GM21723 (cell line): Measurements from ENCODE around the gene LIN28B.
"Not testable (repeated sequence)": the region's sequence is repeated elsewhere in the genome, so short reads cannot be mapped to it uniquely, and the experiment has no call there.

Experiments
- ATAC-seq: cut with Tn5 transposase; IDR thresholded peaks from one replicate; pipeline ENCODE4 v1.9.1; 2021; ENCODE audit warnings: mild to moderate bottlenecking, moderate library complexity; ENCODE audit not compliant: unreplicated experiment

The LIN28B gene, protein sequence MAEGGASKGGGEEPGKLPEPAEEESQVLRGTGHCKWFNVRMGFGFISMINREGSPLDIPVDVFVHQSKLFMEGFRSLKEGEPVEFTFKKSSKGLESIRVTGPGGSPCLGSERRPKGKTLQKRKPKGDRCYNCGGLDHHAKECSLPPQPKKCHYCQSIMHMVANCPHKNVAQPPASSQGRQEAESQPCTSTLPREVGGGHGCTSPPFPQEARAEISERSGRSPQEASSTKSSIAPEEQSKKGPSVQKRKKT

DNA sequence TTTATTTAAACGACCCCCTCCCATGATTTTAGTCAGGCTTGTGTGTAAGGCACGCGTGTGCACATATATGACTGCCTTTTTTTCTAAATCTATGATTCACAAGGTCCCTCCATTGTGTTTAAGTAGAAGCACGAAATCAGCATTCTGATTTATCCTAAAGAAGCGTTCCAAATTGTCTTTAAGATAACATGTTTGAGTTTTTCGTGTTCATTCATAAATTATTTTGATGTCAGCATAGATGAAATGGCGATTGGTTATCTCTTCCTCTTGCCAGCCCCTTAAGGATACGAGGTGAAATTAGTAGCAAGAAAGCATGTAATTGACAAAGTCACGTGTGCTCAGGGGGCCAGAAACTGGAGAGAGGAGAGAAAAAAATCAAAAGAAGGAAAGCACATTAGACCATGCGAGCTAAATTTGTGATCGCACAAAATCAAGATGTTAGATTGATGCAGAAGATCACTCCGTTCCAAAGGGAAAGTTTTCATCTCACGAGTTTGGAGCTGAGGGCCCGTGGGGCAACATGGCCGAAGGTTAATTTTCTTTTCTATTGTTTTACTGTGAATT, at the start of gene LIN28B:
LIN28B (plus strand) TSS at position 377 of the 564 bp plus-strand sequence; CDS start at position 521, 144 bp downstream.
- ATAC-seq = no peak

- no peak for ATAC-seq
Observed at GRCh38 chr6:104908031-104908887, 48.6 kb upstream of the LIN28B start.

GRCh38 chr6:104908888-104909525, 47.9 kb upstream of the LIN28B start:
- no peak for ATAC-seq

DNA sequence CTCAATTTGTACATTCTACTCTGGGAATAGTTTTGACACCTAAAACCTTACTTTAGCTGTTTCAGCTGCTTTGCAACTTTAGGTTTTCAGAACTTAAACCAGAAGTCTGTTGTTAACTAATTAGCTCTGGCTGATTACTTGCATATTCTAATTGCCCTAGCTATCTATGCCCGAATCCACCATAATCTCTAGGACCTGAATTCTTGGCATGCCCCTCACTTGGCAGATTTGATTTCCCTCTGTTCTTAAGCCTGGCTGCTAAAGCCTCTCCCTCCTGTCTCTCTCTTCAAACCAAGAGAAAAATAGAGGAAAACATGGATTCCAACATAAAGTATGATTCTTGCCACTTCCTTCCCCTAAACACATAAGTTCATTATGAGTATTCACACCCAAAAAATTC, 35.0 kb upstream of the LIN28B start:
- ATAC-seq = no peak

DNA sequence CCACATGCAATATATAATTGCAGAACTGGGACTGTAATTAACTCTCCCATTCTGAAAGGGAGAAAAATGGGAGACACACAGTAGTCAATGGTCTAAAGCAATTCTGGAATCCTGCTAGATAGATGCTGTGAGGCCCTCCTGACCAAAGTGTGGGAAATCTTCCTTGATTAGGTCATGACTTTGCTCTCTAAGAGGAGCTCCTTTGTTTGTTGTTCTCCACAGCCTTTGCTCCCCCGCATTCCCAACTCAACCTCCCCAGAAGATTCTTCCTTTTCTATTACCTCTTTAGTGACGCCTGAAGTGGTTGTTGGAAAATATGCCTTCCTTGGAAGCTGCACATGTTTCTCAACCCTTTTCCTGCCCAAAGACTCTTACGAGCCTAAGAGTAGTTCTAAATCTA, 28.8 kb upstream of the LIN28B start:
- no peak for ATAC-seq

- no peak for ATAC-seq
Observed at GRCh38 chr6:104929353-104929752, 27.6 kb upstream of the LIN28B start.

DNA sequence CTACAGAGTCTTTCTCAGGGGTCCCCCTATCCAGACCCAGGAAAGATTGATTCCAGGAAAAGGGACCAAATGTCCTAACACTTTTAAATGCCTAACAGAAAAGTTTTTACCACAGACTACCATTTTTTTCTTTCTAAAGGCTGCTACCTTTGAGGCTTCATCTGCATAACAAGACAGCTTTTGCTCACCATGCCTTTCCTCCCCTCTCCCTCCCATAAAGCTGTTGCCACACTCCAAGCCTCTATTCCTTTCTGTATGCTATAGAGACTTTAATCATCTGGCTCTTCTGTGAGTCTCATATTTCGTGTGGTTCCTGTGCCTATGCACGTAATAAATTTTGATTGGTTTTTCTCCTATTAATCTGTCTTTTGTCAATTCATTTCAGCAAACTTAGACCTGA, 26.0 kb upstream of the LIN28B start:
- ATAC-seq = no peak

DNA sequence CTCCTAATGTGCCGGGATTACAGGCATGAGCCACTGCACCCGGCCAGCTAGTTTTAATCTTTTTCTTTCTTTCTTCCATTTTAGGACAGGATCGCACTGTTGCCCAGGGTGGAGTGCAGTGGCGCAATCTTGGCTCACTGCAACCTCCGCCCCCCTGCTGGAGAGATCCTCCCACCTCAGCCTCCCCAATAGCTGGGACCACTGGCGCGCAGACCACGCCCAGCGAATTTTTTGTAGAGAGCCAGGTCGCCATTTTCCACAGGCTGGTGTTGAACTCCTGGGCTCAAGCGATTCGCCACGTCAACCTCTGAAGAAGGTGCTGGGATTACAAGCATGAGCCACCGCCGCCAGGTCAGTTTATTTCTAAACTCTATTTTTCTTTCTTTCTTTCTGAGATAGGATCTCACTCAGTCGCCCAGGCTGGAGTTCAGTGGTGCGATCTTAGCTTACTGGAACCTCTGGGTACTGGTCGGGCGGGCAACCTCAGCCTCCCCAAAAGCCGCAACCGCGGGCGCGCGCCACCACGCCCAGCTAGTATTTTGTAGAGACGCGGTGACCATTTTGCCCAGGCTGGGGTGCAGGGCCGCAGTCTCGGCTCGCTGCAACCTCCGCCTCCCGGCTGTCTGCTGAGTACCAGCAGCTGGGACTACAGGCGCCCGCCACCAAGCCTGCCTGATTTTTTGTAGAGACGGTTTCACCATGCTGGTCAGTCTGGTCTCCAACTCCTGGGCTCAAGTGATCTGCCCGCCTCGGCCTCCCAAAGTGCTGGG, 20.0 kb upstream of the LIN28B start:
- ATAC-seq = no peak

- ATAC-seq = no peak
Observed at GRCh38 chr6:104940238-104940892, 16.5 kb upstream of the LIN28B start.

DNA sequence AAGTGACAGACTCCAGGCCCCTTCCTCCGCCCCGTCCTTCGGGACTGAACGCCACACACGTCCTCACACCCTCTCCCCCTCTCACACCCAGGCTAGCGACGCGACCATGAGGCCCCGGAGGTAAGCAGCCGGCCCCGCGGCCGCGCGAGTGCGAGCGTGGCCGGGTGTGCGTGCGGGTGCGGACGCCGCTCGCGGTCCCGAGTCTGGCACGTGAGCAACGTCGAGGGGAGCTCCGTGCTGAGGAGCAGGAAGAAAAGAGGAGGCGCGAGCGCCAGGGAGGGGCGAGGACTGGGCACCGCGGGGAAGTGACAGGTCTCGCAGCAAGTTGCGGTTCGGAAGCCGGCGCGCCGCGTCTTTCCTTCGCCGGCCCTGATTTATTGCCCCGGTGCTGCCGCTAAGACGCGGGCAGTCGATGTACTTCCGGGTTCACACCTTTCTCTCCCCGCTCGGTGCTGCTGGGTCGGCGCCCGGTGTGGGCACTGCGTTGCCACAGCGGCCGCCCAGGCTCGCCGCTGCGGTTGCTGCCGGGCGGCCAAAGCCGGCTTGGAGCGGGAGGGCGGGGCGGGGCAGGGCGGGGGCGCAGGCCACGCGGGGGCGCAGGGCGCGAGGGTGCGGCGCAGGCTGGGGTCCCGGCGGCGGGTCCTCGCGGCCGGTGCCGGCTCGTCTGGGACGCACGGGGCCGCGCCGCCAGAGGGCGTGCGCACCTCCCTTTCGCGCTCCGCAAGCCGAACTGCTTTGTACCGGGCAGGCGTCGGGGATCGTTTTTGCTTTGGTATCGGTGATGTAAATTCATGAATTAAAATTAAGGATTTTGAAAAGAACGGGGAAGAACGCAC, 15.8 kb upstream of the LIN28B start:
- peak; percentile 85 for ATAC-seq

DNA sequence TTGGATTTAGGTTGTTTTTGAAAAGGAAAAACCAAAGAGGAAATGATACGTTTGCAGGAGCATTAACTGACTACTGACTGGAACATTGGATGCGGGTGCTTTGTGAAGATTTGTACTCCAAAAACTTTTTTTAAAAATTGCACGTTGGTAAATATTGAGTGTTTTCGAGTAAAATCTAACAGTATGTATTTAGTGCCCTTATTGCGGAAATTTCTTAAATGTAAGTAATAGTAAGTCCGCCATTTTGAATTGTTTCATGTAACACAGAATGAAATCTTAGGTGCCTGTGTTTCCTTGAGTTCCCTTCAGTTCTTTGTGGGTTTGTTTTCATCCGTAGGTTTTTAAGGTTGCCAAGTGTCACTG, 15.2 kb upstream of the LIN28B start:
- peak; percentile 31 for ATAC-seq

- no peak for ATAC-seq
Observed at GRCh38 chr6:104943781-104944180, 13.1 kb upstream of the LIN28B start.

DNA sequence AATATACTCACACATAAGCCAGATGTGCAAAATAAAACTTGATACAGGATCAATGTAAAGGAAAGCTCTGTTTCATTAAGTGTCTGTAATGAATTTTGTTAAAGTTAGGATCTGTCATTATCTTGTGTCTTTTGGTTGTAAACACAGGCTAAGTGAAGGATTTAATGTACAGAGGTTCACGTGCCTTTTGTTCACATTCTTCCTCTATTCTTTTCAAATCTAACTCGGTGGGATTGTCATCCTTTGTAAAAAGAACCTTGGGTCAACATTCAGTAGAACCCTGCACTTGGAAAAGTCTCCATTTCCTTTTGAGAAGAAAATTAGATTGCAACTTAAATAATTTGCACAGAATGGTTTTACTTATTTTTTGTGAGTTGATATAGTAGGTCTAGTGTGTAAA, 7.7 kb upstream of the LIN28B start:
- ATAC-seq = no peak

DNA sequence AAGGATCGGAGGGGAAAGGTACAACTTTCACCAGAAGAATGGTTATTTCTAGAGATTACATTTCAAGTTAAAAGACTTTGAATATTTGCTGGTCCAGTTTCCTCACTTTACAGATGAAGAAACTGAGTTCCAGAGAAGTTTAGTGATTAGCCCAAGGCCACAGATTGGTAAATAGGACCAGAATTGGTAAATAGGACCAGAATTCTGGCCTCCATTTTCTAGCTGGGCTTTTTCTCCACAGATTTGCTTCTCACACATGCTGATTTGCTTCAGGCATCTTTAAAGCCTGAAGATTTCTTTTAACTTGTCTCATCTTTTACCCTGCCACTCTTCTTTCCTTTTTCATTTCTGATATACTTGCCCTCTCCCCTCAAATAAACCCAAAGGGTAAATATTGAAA, 5.2 kb upstream of the LIN28B start:
- ATAC-seq = no peak

GRCh38 chr6:104952911-104953399, 4.0 kb upstream of the LIN28B start:
- no peak for ATAC-seq

DNA sequence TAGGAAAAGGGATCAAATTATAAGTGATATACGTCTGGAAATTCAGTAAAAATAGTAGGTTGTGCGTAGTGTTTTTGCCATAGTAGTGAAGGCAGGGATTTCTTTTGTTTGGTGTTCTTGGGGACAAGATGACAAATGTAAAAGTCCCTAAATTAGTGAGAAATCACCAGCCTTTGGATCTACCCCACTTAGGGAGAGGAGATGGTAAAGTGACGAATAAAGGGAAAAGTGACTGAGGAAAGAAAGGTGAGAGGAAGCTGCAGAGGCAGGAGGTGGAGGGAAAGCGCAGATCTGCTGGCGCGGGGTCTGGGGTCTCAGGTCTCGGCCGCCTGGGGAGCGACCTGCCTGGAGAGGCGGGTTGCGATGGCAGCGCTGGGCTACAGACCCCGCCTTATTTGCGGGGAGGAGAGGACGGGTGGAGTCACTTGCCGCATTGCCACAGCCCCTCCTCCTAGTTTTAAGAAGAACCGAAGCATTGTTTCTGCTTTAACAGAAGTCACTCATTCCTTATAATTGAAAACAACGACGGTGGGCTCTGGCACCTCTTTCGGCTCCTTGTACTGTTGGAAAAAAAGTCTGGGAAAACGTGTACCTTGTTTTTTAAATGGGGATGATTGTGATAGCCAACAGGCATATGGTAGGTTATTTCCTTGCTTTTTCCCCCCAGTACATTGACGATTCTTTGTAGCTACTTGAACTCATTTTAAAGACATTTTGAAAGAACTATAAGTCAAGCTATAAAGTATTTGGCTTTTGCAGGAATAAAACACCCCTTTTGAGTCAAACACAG, 3.3 kb upstream of the LIN28B start:
- ATAC-seq = not testable (repeated sequence)

DNA sequence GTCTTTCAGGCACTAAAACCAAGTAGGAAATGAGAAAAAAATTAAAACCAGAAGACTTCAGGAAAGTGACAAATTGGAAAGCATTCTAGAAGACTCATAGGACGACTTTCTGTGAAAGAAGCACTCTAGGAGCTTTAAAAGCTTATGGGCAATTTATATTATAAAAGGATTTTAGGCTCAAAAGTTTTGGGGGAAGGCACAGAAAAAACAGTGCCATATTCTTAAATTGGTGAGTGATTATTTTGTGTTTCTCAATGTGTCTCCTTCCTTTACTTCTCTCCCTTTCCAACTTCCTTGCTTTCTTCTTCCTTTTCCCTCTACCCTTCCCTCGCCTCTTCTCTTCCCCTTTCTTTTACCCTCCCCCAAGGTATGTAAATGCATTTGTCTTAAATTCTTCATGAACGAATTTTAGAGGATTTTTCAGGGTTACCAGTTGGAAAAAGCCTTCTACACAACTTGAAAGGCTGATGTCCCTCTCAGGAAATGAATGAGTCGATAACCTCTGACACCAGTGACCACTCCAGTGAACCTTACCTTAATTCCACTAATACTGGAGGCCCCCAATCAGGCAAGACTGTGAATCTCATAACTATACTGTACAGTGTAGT, 2.6 kb upstream of the LIN28B start:
- ATAC-seq = no peak

- ATAC-seq = no peak
Observed at GRCh38 chr6:104955491-104955890, 1.4 kb upstream of the LIN28B start.
